GM21528 (cell line): Measurements from ENCODE around the gene PI4KA.
"Not testable (repeated sequence)": the region's sequence is repeated elsewhere in the genome, so short reads cannot be mapped to it uniquely, and the experiment has no call there.

Experiments
- ATAC-seq: cut with Tn5 transposase; IDR thresholded peaks from one replicate; pipeline ENCODE4 v1.9.1; 2021; ENCODE audit warnings: mild to moderate bottlenecking, moderate library complexity; ENCODE audit not compliant: unreplicated experiment, low FRiP score

The PI4KA gene

GRCh38 chr22:20735356-20736162 lies 123.1 kb downstream of the PI4KA start:
- not testable (repeated sequence) for ATAC-seq

DNA sequence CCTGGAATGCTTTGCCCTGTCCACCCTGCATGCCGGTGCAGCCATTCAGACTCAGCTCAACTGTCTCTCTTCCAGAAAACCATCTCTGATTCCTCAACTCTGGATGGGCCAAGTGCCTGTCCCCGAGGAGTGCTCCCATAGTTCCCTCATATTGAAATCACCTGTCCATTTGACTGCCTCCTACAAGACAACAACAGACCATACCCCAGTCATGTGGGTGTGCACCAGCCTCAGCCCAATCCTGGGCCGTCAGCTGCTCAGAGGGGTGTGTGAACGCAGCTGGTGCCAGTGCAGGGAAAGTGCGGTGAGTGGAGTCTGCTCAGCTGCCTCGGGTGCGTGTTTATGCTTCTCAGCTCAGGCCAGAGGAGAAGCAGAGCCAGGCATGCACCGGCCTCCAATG lies 126.2 kb downstream of the PI4KA start:
- ATAC-seq: not testable (repeated sequence)

GRCh38 chr22:20729194-20729593 lies 129.4 kb downstream of the PI4KA start:
- ATAC-seq: no peak

- no peak for ATAC-seq
Observed at GRCh38 chr22:20728523-20729190, 130.0 kb downstream of the PI4KA start.

GRCh38 chr22:20727118-20728015 lies 131.2 kb downstream of the PI4KA start:
- no peak for ATAC-seq

DNA sequence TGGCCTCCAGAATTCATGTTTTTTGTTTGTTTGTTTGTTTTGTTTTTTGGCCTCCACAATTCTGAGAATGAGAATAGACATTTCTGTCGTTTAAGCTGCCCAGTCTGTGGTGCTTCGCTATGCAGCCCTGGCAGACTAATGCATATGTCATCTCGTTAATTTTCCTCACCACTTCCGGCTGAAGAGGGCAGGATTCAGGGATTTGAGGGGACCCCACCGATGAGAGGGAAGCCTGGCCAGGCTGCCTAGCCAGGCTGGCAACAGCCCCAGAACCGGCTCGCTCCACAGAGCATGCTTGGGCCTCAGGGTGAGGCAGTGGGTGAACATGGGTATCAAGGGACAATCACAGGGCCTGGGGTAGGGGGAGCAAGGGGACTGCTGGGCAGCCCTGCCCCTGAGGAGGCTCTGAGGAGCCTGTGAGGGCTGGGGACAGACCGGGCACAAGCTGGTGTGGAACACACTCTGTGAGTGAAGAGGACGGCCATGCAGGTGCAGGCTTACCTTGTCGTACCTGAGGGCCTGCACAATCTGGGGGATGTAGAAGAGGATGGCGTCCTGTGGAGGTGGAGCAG lies 132.5 kb downstream of the PI4KA start:
- no peak for ATAC-seq

DNA sequence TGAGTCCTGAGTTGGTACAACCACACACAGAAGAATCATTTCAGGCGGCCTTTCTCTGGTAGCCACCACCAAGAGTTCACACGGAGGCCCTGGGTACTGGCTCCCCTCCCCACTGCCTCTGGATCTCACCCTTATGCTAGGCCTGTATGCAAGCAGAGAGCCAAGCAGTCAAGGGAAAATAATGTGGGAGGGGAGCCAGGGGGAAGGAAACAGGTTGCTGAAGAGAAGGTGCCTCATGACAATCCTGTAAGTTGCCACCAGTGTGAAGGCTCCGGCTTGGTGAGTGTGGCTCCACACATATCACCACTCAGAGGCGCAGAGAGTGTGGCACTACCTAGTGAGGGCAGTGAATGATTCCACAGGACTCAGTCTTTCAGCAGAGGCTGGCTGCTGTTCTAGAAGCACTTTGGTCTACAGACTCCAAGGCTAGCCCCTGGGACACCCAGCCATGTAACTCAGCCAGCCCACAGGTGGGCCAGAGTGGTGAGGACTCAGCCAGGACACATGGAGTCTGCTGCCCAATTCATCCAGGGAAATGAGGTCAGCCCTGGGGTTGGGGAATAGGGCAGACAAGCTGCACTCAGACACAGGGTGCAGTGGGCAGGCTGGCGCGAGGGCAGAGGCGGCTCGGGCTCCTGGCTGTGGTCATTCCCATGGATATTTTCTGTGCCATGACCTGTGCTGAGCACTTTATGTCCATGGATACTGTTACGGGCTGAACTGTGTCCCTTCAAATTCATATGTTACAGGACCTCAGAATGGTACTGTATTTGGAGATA lies 133.7 kb downstream of the PI4KA start:
- ATAC-seq: no peak

DNA sequence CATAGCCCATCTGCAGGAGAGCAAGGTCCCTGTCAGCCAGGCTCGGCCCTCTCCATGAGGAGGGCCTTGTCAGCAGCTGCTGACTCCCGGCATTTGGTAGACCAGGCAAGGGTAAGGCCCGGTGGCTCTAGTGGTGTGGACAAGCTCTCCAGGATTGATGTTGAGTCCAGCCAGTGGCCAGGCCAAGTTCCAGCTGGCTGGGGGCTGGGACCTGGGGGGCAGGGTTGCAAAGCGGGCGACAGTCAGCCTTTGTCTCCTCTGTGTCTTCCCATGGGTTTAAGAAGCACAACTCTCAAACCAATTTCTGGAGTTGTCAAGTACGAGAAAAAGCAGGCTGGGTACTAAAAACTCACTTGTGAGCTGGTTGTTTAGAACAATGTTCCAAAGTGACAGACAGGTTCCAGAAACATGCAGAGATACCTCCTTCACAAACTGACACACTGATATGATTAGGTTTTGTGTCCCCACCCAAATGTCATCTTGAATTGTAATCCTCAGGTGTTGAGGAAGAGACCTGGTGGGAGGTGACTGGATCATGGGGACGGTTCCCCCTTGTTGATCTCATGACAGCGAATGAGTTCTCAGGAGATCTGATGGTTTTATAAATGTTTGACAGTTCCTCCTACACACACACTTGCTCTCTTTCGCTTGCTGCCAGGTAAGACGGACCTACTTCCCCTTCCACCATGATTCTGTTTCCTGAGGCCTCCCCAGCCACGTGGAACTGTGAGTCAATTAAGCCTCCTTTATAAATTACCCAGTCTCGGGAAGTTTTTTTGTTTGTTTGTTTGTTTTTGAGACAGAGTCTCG lies 137.0 kb downstream of the PI4KA start:
- ATAC-seq: no peak

- no peak for ATAC-seq
Observed at GRCh38 chr22:20720692-20721408, 137.8 kb downstream of the PI4KA start.

DNA sequence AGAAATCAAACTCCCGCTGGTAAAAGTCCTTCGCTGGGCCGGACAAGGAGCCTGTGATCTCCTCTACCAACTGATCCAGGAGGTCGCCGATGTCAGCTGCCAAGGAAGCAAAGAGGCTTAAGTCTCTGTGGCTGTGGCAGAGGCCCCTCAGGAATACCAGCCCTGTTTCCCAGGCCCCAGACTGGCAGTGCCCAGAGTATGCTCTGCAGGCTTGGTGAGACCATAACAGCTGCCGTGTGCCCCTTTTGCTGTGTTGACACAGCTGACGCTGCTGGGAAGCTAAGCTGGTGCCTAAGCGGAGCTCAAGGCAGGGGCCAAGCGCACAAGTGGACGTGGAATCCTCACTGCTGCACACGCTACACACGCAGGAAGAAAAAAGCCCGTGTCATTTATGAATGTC lies 139.9 kb downstream of the PI4KA start:
- not testable (repeated sequence) for ATAC-seq

GRCh38 chr22:20717981-20718380 lies 140.6 kb downstream of the PI4KA start:
- not testable (repeated sequence) for ATAC-seq

- not testable (repeated sequence) for ATAC-seq
Observed at GRCh38 chr22:20717213-20717866, 141.3 kb downstream of the PI4KA start.

DNA sequence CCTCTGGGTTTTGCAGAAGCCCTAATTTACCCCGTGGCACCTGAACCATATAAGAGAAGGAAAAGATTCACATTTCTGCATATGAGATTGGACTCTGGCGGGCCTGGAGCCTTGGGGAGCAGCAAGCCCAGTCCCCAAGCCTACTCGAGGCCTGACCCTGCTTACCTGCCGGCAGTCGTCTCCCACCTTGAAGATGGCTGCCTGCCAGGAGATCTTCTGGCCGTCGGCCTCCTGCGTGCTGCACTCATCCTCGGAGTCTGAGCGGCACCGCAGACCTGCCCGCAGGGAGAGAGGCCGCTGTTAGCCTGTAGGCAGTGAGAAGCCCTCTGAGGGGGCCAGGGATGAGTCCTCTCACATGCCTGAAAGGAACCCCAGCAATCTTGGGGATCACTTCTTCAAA lies 145.5 kb downstream of the PI4KA start:
- ATAC-seq: not testable (repeated sequence)

GRCh38 chr22:20709966-20710365 lies 148.6 kb downstream of the PI4KA start:
- not testable (repeated sequence) for ATAC-seq

- not testable (repeated sequence) for ATAC-seq
Observed at GRCh38 chr22:20707549-20708118, 151.0 kb downstream of the PI4KA start.

- not testable (repeated sequence) for ATAC-seq
Observed at GRCh38 chr22:20703816-20704609, 154.6 kb downstream of the PI4KA start.

DNA sequence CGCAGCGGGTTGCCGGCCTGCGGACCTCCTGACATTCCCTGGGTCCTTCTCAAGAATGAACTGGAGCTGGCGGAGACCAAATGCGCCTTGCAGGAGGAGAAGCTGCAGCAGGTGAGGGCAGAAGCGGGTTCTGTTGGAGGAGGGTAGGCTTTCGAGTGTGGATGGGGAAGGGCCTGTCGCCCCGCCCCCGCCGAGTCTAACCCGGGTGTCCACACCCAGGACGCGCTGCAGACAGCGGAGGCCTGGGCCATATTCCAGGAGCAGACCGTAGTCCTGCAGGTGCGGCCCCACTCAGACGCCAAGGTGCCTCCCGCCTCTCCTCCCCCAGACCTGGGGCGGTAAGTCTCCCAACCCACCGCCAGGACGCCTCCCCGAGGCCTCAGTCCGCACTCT lies 155.2 kb downstream of the PI4KA start:
- ATAC-seq: peak; percentile 14
